SK-N-SH treated with all-trans-retinoic acid at 6 μM for 48 hours (cell line): ENCODE measurements around the gene ADGRG6.

Experiments
- ARNTL ChIP-seq: fragments of 450-650 bp; formaldehyde crosslinking; IDR thresholded peaks from 2 replicates; pipeline ENCODE4 v1.5.0; 2020; ENCODE audit warnings: low read depth, mild to moderate bottlenecking, moderate library complexity, borderline replicate concordance
- ESRRG ChIP-seq: fragments of 250-450 bp; sonication (Bioruptor Pico); IDR thresholded peaks from 2 replicates; pipeline ENCODE4 v1.6.1; 2021; ENCODE audit warnings: mild to moderate bottlenecking
- OSR1 ChIP-seq: fragments of 250-450 bp; sonication (Bioruptor Pico); IDR thresholded peaks from 2 replicates; pipeline ENCODE4 v1.8.0; 2022; ENCODE audit warnings: moderate library complexity, mild to moderate bottlenecking, inconsistent platforms
- PPARA ChIP-seq: fragments of 250-450 bp; sonication (Bioruptor Pico); IDR thresholded peaks from 2 replicates; pipeline ENCODE4 v1.5.0; 2020; ENCODE audit warnings: mild to moderate bottlenecking, borderline replicate concordance
- RARB ChIP-seq: fragments of 250-450 bp; sonication (Bioruptor Pico); IDR thresholded peaks from 2 replicates; pipeline ENCODE4 v1.8.0; 2021; ENCODE audit warnings: mild to moderate bottlenecking, moderate library complexity
- ZFP3 ChIP-seq: fragments of 250-450 bp; sonication (Bioruptor Pico); IDR thresholded peaks from 2 replicates; pipeline ENCODE4 v1.5.0; 2020; ENCODE audit warnings: mild to moderate bottlenecking, moderate library complexity
- ZNF565 ChIP-seq: fragments of 450-650 bp; formaldehyde crosslinking; conservative IDR thresholded peaks from 2 replicates; pipeline ENCODE4 v1.5.0; 2020; ENCODE audit warnings: low read depth, mild to moderate bottlenecking, moderate library complexity
- TF ChIP-seq, protein P1 (sequence below): fragments of 250-450 bp; sonication (Bioruptor Pico); IDR thresholded peaks from 2 replicates; pipeline ENCODE4 v1.8.0; 2020; ENCODE audit warnings: mild to moderate bottlenecking, moderate library complexity, borderline replicate concordance
- TF ChIP-seq, protein P2 (sequence below): fragments of 250-450 bp; sonication (Bioruptor Pico); IDR thresholded peaks from 2 replicates; pipeline ENCODE4 v1.5.1; 2020; ENCODE audit warnings: low read depth, mild to moderate bottlenecking, moderate library complexity

- no peak for TF ChIP-seq ESRRG (CRISPR knock-in tag)
- TF ChIP-seq OSR1 (CRISPR knock-in tag), result no peak
- TF ChIP-seq RARB (CRISPR knock-in tag), result no peak
- no peak for TF ChIP-seq ZFP3
- TF ChIP-seq, protein P1, sequence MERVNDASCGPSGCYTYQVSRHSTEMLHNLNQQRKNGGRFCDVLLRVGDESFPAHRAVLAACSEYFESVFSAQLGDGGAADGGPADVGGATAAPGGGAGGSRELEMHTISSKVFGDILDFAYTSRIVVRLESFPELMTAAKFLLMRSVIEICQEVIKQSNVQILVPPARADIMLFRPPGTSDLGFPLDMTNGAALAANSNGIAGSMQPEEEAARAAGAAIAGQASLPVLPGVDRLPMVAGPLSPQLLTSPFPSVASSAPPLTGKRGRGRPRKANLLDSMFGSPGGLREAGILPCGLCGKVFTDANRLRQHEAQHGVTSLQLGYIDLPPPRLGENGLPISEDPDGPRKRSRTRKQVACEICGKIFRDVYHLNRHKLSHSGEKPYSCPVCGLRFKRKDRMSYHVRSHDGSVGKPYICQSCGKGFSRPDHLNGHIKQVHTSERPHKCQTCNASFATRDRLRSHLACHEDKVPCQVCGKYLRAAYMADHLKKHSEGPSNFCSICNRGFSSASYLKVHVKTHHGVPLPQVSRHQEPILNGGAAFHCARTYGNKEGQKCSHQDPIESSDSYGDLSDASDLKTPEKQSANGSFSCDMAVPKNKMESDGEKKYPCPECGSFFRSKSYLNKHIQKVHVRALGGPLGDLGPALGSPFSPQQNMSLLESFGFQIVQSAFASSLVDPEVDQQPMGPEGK (CRISPR knock-in tag), result no peak
- TF ChIP-seq ZNF565 (CRISPR knock-in tag), result no peak
- no peak for TF ChIP-seq PPARA (CRISPR knock-in tag)
- TF ChIP-seq ARNTL, result no peak
- TF ChIP-seq, protein P2, sequence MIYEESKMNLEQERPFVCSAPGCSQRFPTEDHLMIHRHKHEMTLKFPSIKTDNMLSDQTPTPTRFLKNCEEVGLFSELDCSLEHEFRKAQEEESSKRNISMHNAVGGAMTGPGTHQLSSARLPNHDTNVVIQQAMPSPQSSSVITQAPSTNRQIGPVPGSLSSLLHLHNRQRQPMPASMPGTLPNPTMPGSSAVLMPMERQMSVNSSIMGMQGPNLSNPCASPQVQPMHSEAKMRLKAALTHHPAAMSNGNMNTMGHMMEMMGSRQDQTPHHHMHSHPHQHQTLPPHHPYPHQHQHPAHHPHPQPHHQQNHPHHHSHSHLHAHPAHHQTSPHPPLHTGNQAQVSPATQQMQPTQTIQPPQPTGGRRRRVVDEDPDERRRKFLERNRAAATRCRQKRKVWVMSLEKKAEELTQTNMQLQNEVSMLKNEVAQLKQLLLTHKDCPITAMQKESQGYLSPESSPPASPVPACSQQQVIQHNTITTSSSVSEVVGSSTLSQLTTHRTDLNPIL, result no peak
Observed at GRCh38 chr6:142356884-142357225, 55.0 kb downstream of the ADGRG6 start.
